Immature natural killer cell (primary cell): ENCODE results near the gene RAB20. TPM values are rescaled to one million over a fixed set of nuclear protein-coding genes. Genes with fewer than 3 reads are reported as not detected.

Experiments used
- DNase-seq, 3 donors: peaks; one replicate each; pipeline ENCODE4 v3.0.0; 2022; ENCODE audit warnings: mixed read lengths in 1 of 3
- H3K27ac Mint-ChIP-seq, 6 donors: one replicate each; pipeline ENCODE4 v1.8.0; 2020; ENCODE audit warnings: mixed read lengths in 6 of 6, mild to moderate bottlenecking in 5 of 6, inconsistent platforms in 4 of 6, moderate library complexity in 3 of 6
- H3K27me3 Mint-ChIP-seq, 3 donors: one replicate each; pipeline ENCODE4 v1.8.0; 2020 to 2021; ENCODE audit warnings: low read depth in 3 of 3, mild to moderate bottlenecking in 3 of 3, mixed read lengths in 3 of 3, moderate library complexity in 3 of 3, inconsistent platforms in 1 of 3
- H3K36me3 Mint-ChIP-seq, 3 donors: one replicate each; pipeline ENCODE4 v1.8.0; 2020; ENCODE audit warnings: mixed read lengths in 3 of 3, inconsistent platforms in 2 of 3, mild to moderate bottlenecking in 2 of 3
- H3K4me1 Mint-ChIP-seq, 2 donors: one replicate each; pipeline ENCODE4 v1.8.0; 2020; ENCODE audit warnings: inconsistent platforms in 2 of 2, mild to moderate bottlenecking in 2 of 2, mixed read lengths in 2 of 2, moderate library complexity in 1 of 2
- H3K4me3 Mint-ChIP-seq, 5 donors: one replicate each; pipeline ENCODE4 v1.8.0; 2020; ENCODE audit warnings: mild to moderate bottlenecking in 5 of 5, mixed read lengths in 5 of 5, inconsistent platforms in 3 of 5, moderate library complexity in 3 of 5
- H3K9me3 Mint-ChIP-seq, 6 donors: one replicate each; pipeline ENCODE4 v1.8.0; 2020; ENCODE audit warnings: mild to moderate bottlenecking in 6 of 6, mixed read lengths in 6 of 6, inconsistent platforms in 4 of 6, moderate library complexity in 3 of 6
- polyA plus RNA-seq, 3 donors: library from polyadenylated mRNA; unstranded; fragments of 300-500 nt; fragmentation: Illumina TruSeq; gene quantifications; one replicate each; pipeline ENCODE4 v1.2.3, GENCODE V29; 2021

RAB20 gene
- polyA plus RNA-seq, 3 donors from 2014 or later, result 0.39 to 2.7 (median 0.52) TPM

GRCh38 chr13:110556224-110556606 is 5.3 kb downstream of the RAB20 start:
- no peaks in the 10 kb centered on the region for H3K36me3 Mint-ChIP-seq
- no peaks in the 10 kb centered on the region for H3K9me3 Mint-ChIP-seq
- no peak overlapping the region for H3K4me3 Mint-ChIP-seq
- peaks cover 5 to 13% of the 10 kb centered on the region in 2 donors for H3K4me1 Mint-ChIP-seq
- no peak for DNase-seq
- peaks cover 3 to 6% (median 4%) of the 10 kb centered on the region in 3 donors for H3K27me3 Mint-ChIP-seq
- no peak overlapping the region for H3K27ac Mint-ChIP-seq

GRCh38 chr13:110555601-110556223 is 5.8 kb downstream of the RAB20 start:
- no peak overlapping the region for H3K27ac Mint-ChIP-seq
- no peaks in the 10 kb centered on the region for H3K9me3 Mint-ChIP-seq
- H3K27me3 Mint-ChIP-seq, result peaks cover 3 to 6% (median 3%) of the 10 kb centered on the region in 3 donors

GRCh38 chr13:110554946-110555345 is 6.6 kb downstream of the RAB20 start:
- no peaks in the 10 kb centered on the region for H3K36me3 Mint-ChIP-seq
- no peak overlapping the region for H3K27ac Mint-ChIP-seq
- H3K27me3 Mint-ChIP-seq, result peaks cover 1 to 6% (median 3%) of the 10 kb centered on the region in 3 donors
- H3K4me1 Mint-ChIP-seq, result peaks cover 0 to 3% of the 10 kb centered on the region in 2 donors
- no peaks in the 10 kb centered on the region for H3K9me3 Mint-ChIP-seq
- no peak for DNase-seq
- no peak overlapping the region for H3K4me3 Mint-ChIP-seq

More at GRCh38 chr13:110555601-110556223, 5.8 kb downstream of the RAB20 start:
- DNase-seq, result no peak
- no peaks in the 10 kb centered on the region for H3K36me3 Mint-ChIP-seq
- H3K4me3 Mint-ChIP-seq, result no peak overlapping the region
- H3K4me1 Mint-ChIP-seq, result peaks cover 2 to 9% of the 10 kb centered on the region in 2 donors

- no peaks in the 10 kb centered on the region for H3K4me1 Mint-ChIP-seq
- no peak overlapping the region for H3K4me3 Mint-ChIP-seq
- H3K27me3 Mint-ChIP-seq, result peaks cover 1 to 6% (median 3%) of the 10 kb centered on the region in 3 donors
- H3K36me3 Mint-ChIP-seq, result no peaks in the 10 kb centered on the region
- H3K9me3 Mint-ChIP-seq, result no peaks in the 10 kb centered on the region
- no peak for DNase-seq
- H3K27ac Mint-ChIP-seq, result no peak overlapping the region
These were observed 7.2 kb downstream of the RAB20 start for GRCh38 chr13:110554227-110554836.

GRCh38 chr13:110553417-110553816 is 8.1 kb downstream of the RAB20 start:
- DNase-seq, result no peak
- Mint-ChIP-seq H3K27me3 (peaks cover 1 to 3% (median 3%) of the 10 kb centered on the region in 3 donors), H3K36me3 (no peaks in the 10 kb centered on the region), H3K4me1 (no peaks in the 10 kb centered on the region), H3K27ac (no peak overlapping the region), H3K9me3 (no peaks in the 10 kb centered on the region), H3K4me3 (no peak overlapping the region)

- no peaks in the 10 kb centered on the region for H3K4me1 Mint-ChIP-seq
- no peak overlapping the region for H3K27ac Mint-ChIP-seq
- DNase-seq, result no peak
- no peaks in the 10 kb centered on the region for H3K36me3 Mint-ChIP-seq
- H3K4me3 Mint-ChIP-seq, result no peak overlapping the region
- H3K9me3 Mint-ChIP-seq, result no peaks in the 10 kb centered on the region
- H3K27me3 Mint-ChIP-seq, result peaks cover 1 to 3% (median 3%) of the 10 kb centered on the region in 3 donors
These were observed 8.8 kb downstream of the RAB20 start for GRCh38 chr13:110552767-110553166.

GRCh38 chr13:110551284-110551683 is 10.2 kb downstream of the RAB20 start:
- no peaks in the 10 kb centered on the region for H3K9me3 Mint-ChIP-seq
- H3K36me3 Mint-ChIP-seq, result no peaks in the 10 kb centered on the region
- H3K27me3 Mint-ChIP-seq, result peaks cover 0 to 3% (median 1%) of the 10 kb centered on the region in 3 donors
- H3K4me3 Mint-ChIP-seq, result no peak overlapping the region
- no peak overlapping the region for H3K27ac Mint-ChIP-seq
- no peak for DNase-seq
- no peaks in the 10 kb centered on the region for H3K4me1 Mint-ChIP-seq

- H3K9me3 Mint-ChIP-seq, result no peaks in the 10 kb centered on the region
- H3K36me3 Mint-ChIP-seq, result no peaks in the 10 kb centered on the region
- H3K4me3 Mint-ChIP-seq, result no peak overlapping the region
- no peaks in the 10 kb centered on the region for H3K4me1 Mint-ChIP-seq
- no peak overlapping the region for H3K27ac Mint-ChIP-seq
- peaks cover 0 to 2% (median 2%) of the 10 kb centered on the region in 3 donors for H3K27me3 Mint-ChIP-seq
- no peak for DNase-seq
These were observed 11.7 kb downstream of the RAB20 start for GRCh38 chr13:110549795-110550160.

- no peak overlapping the region for H3K4me3 Mint-ChIP-seq
- DNase-seq, result no peak
- no peaks in the 10 kb centered on the region for H3K9me3 Mint-ChIP-seq
- H3K27me3 Mint-ChIP-seq, result peaks cover 2% of the 10 kb centered on the region in 3 donors
- no peaks in the 10 kb centered on the region for H3K4me1 Mint-ChIP-seq
- no peaks in the 10 kb centered on the region for H3K36me3 Mint-ChIP-seq
- no peak overlapping the region for H3K27ac Mint-ChIP-seq
These were observed 12.4 kb downstream of the RAB20 start for GRCh38 chr13:110548891-110549794.

GRCh38 chr13:110546926-110547325 is 14.6 kb downstream of the RAB20 start:
- Mint-ChIP-seq H3K4me3 (no peak overlapping the region), H3K27me3 (peaks cover under 1 to 2% (median 2%) of the 10 kb centered on the region in 3 donors), H3K9me3 (no peaks in the 10 kb centered on the region), H3K36me3 (no peaks in the 10 kb centered on the region), H3K27ac (no peak overlapping the region), H3K4me1 (no peaks in the 10 kb centered on the region)
- no peak for DNase-seq

- H3K4me1 Mint-ChIP-seq, result no peaks in the 10 kb centered on the region
- DNase-seq, result no peak
- no peak overlapping the region for H3K27ac Mint-ChIP-seq
- H3K36me3 Mint-ChIP-seq, result no peaks in the 10 kb centered on the region
- H3K27me3 Mint-ChIP-seq, result peaks cover 0 to 2% (median 2%) of the 10 kb centered on the region in 3 donors
- H3K9me3 Mint-ChIP-seq, result no peaks in the 10 kb centered on the region
- H3K4me3 Mint-ChIP-seq, result no peak overlapping the region
These were observed 15.1 kb downstream of the RAB20 start for GRCh38 chr13:110546378-110546777.

- H3K27me3 Mint-ChIP-seq, result peaks cover 0 to 5% (median 2%) of the 10 kb centered on the region in 3 donors
- no peak for DNase-seq
- no peak overlapping the region for H3K4me3 Mint-ChIP-seq
- H3K27ac Mint-ChIP-seq, result no peak overlapping the region
- no peaks in the 10 kb centered on the region for H3K36me3 Mint-ChIP-seq
- H3K4me1 Mint-ChIP-seq, result no peaks in the 10 kb centered on the region
- H3K9me3 Mint-ChIP-seq, result no peaks in the 10 kb centered on the region
These were observed 19.2 kb downstream of the RAB20 start for GRCh38 chr13:110542169-110542796.

GRCh38 chr13:110541526-110541920 is 20.0 kb downstream of the RAB20 start:
- Mint-ChIP-seq H3K4me1 (no peaks in the 10 kb centered on the region), H3K27me3 (peaks cover 0 to 5% (median 2%) of the 10 kb centered on the region in 3 donors), H3K4me3 (no peak overlapping the region), H3K27ac (no peak overlapping the region), H3K36me3 (no peaks in the 10 kb centered on the region), H3K9me3 (no peaks in the 10 kb centered on the region)
- no peak for DNase-seq
